GM03348 (cell line): ENCODE measurements around the gene HACD2.

Experiments
- DNase-seq: peaks from one replicate; pipeline ENCODE4 v3.0.0; 2012; ENCODE audit warnings: low spot score

Gene HACD2

GRCh38 chr3:123446210-123446609 is 138.6 kb downstream of the HACD2 start:
- DNase-seq = no peak

- no peak for DNase-seq
Measured at GRCh38 chr3:123445702-123446101, 139.2 kb downstream of the HACD2 start.

- DNase-seq = no peak
Measured at GRCh38 chr3:123444744-123445143, 140.1 kb downstream of the HACD2 start.

- no peak for DNase-seq
Measured at GRCh38 chr3:123444023-123444422, 140.8 kb downstream of the HACD2 start.

GRCh38 chr3:123442908-123443307 is 141.9 kb downstream of the HACD2 start:
- no peak for DNase-seq

GRCh38 chr3:123442125-123442524 is 142.7 kb downstream of the HACD2 start:
- DNase-seq = no peak
